HCT116 (cell line): ENCODE results near the gene MACF1. TPM values are rescaled to one million over a fixed set of nuclear protein-coding genes. Genes with fewer than 3 reads are reported as not detected.

ENCODE experiments used
- ATAC-seq: fragments of 200-7000 bp; cut with Tn5 transposase; 2 replicates; pipeline ENCODE4 v1.9.1; 2020; ENCODE audit warnings: mild to moderate bottlenecking, moderate library complexity
- BruUV-seq: library from RNA; stranded (reverse); fragments of 400-500 nt; replicated peaks from 2 replicates; lab custom pipeline; 2021; lab: Mats Ljungman, UMichigan
- CTCF ChIA-PET: fragments of 300-600 bp; sonication (Branson Sonifier 250); formaldehyde crosslinking; loops from one replicate; lab custom pipeline; 2021; ENCODE audit warnings: antibody characterized with exemption; lab: Charles Lee
- POLR2A ChIA-PET: fragments of 300-600, 350-600 bp; sonication (Branson Sonifier 250); formaldehyde crosslinking; loops from one replicate; lab custom pipeline; 2021; ENCODE audit warnings: antibody characterized with exemption; lab: Charles Lee
- RAD21 ChIA-PET, 2 experiments: fragments of 300-600 bp; sonication (Branson Sonifier 250); formaldehyde crosslinking; loops; one replicate each; lab custom pipeline; 2023; ENCODE audit warnings: low total read pairs in 2 of 2; ENCODE audit not compliant: uncharacterized antibody in 2 of 2, unreplicated experiment in 2 of 2, low non-redundant PET in 1 of 2; lab: Charles Lee
- DNase-seq: peaks from one replicate; pipeline ENCODE4 v3.0.0-alpha.2; 2010; ENCODE audit warnings: low read depth, low spot score
- H2AFZ ChIP-seq: fragments of 200-600 bp; shearing (Covaris generic), sonication (generic); 2 replicates; pipeline ENCODE4 v1.6.1; 2017; ENCODE audit warnings: low read depth, mixed run types, mixed read lengths, antibody characterized with exemption, low read length; ENCODE audit not compliant: poor library complexity, severe bottlenecking
- H3K27ac ChIP-seq: 2 replicates; pipeline ENCODE4 v1.5.1; 2012; ENCODE audit warnings: low read depth, low read length
- H3K27me3 ChIP-seq: fragments of 200-600 bp; sonication (generic); 2 replicates; pipeline ENCODE4 v1.6.1; 2016; ENCODE audit warnings: mixed run types, low read length, mixed read lengths; ENCODE audit not compliant: insufficient read depth
- H3K36me3 ChIP-seq, 2 experiments: fragments of 200-500 bp in 1 of 2; fragments of 200-600 bp in 1 of 2; sonication (Bioruptor generic) in 1 of 2; sonication (generic) in 1 of 2; 2 replicates each; pipeline versions ENCODE4 v1.5.1 to v1.6.1; 2014 to 2016; ENCODE audit warnings: low read length in 2 of 2, inconsistent platforms in 1 of 2, mixed read lengths in 1 of 2, mixed run types in 1 of 2; ENCODE audit not compliant: insufficient read depth in 2 of 2, control insufficient read depth in 1 of 2
- H3K4me1 ChIP-seq, 2 experiments: fragments of 200-600 bp in 1 of 2; sonication (generic) in 1 of 2; 2 replicates each; pipeline versions ENCODE4 v1.5.1 to v1.6.1; 2012 to 2017; ENCODE audit warnings: low read length in 2 of 2, inconsistent platforms in 1 of 2, mild to moderate bottlenecking in 1 of 2, mixed read lengths in 1 of 2, mixed run types in 1 of 2, moderate library complexity in 1 of 2; ENCODE audit not compliant: insufficient read depth in 2 of 2, control insufficient read depth in 1 of 2
- H3K4me2 ChIP-seq: fragments of 200-600 bp; sonication (generic); 2 replicates; pipeline ENCODE4 v1.6.1; 2017; ENCODE audit warnings: mixed run types, low read length, mixed read lengths
- H3K4me3 ChIP-seq, 2 experiments: fragments of 200-600 bp in 1 of 2; sonication (generic) in 1 of 2; replicated peaks in 1 of 2; 2 replicates each; pipeline ENCODE4 v1.5.1; 2011 to 2016; ENCODE audit warnings: low read length in 2 of 2, control low read depth in 1 of 2, low read depth in 1 of 2, mild to moderate bottlenecking in 1 of 2, mixed read lengths in 1 of 2, mixed run types in 1 of 2
- H3K79me2 ChIP-seq: fragments of 200-600 bp; sonication (generic); 2 replicates; pipeline ENCODE4 v1.6.1; 2017; ENCODE audit warnings: mild to moderate bottlenecking, mixed run types, low read length, moderate library complexity, mixed read lengths; ENCODE audit not compliant: insufficient read depth
- H3K9ac ChIP-seq: fragments of 200-600 bp; sonication (generic); 2 replicates; pipeline ENCODE4 v1.6.1; 2016; ENCODE audit warnings: low read length, mixed read lengths
- H3K9me2 ChIP-seq: fragments of 200-600 bp; sonication (generic), shearing (Covaris generic); 2 replicates; pipeline ENCODE4 v1.6.1; 2017; ENCODE audit warnings: mixed run types, mild to moderate bottlenecking, moderate library complexity; ENCODE audit not compliant: insufficient read depth
- H3K9me3 ChIP-seq, 2 experiments: fragments of 200-500 bp in 1 of 2; fragments of 200-600 bp in 1 of 2; sonication (Bioruptor generic) in 1 of 2; sonication (generic) in 1 of 2; 2 replicates each; pipeline ENCODE4 v1.6.1; 2014 to 2017; ENCODE audit warnings: low read length in 2 of 2, mixed read lengths in 2 of 2, inconsistent platforms in 1 of 2, low read depth in 1 of 2, mild to moderate bottlenecking in 1 of 2, mixed run types in 1 of 2, moderate library complexity in 1 of 2; ENCODE audit not compliant: control insufficient read depth in 1 of 2, insufficient read depth in 1 of 2
- H4K20me1 ChIP-seq: fragments of 200-600 bp; sonication (generic), shearing (Covaris generic); 2 replicates; pipeline ENCODE4 v1.6.1; 2017; ENCODE audit warnings: mixed run types, mild to moderate bottlenecking, moderate library complexity; ENCODE audit not compliant: insufficient read depth
- CEBPB ChIP-seq: IDR thresholded peaks from 2 replicates; pipeline ENCODE4 v1.6.1; 2012; ENCODE audit warnings: low read depth
- EZH2 ChIP-seq: fragments of 200-600 bp; sonication (generic); IDR thresholded peaks from 2 replicates; pipeline ENCODE4 v1.6.1; 2017; ENCODE audit warnings: antibody characterized with exemption, mixed run types
- EZH2phosphoT487 ChIP-seq: fragments of 200-600 bp; IDR thresholded peaks from 2 replicates; pipeline ENCODE4 v1.6.1; 2018; ENCODE audit warnings: antibody characterized with exemption, borderline replicate concordance
- FOSL1 ChIP-seq: IDR thresholded peaks from 2 replicates; pipeline ENCODE4 v1.6.1; 2012; ENCODE audit warnings: low read depth
- JUND ChIP-seq: IDR thresholded peaks from 2 replicates; pipeline ENCODE4 v1.6.1; 2012
- MAX ChIP-seq: IDR thresholded peaks from 2 replicates; pipeline ENCODE4 v1.6.1; 2012
- POLR2A ChIP-seq: IDR thresholded peaks from 2 replicates; pipeline ENCODE4 v1.7.0; 2011; ENCODE audit warnings: borderline replicate concordance; ENCODE audit not compliant: insufficient read depth, insufficient read length; ENCODE audit errors: extremely low read depth
- SIN3A ChIP-seq: IDR thresholded peaks from 2 replicates; pipeline ENCODE4 v1.6.1; 2012; ENCODE audit warnings: low read depth
- TCF7L2 ChIP-seq: IDR thresholded peaks from 2 replicates; pipeline ENCODE4 v1.7.0; 2011; ENCODE audit warnings: borderline replicate concordance, inconsistent platforms; ENCODE audit not compliant: insufficient read depth, insufficient read length; ENCODE audit errors: extremely low read depth
- ZBTB33 ChIP-seq: IDR thresholded peaks from 2 replicates; pipeline ENCODE4 v1.6.1; 2011; ENCODE audit warnings: mild to moderate bottlenecking, low read length, moderate library complexity; ENCODE audit not compliant: insufficient replicate concordance; ENCODE audit errors: extremely low read depth
- ZFX ChIP-seq: fragments of 450-650 bp; IDR thresholded peaks from 2 replicates; pipeline ENCODE4 v1.6.1; 2017
- ZNF274 ChIP-seq: fragments of 200-500 bp; sonication (Bioruptor generic); IDR thresholded peaks from 2 replicates; pipeline ENCODE4 v1.6.1; 2014; ENCODE audit warnings: mild to moderate bottlenecking, low read depth, low read length, inconsistent platforms
- intact Hi-C: fragments of 100-400 bp; cut with micrococcal nuclease; formaldehyde crosslinking; loops from 2 replicates; pipeline ENCODE4 v1.10.0; 2022
- total RNA-seq: library from RNA; stranded (reverse); gene quantifications from one replicate; pipeline ENCODE4 v1.2.1, GENCODE V29; 2021; ENCODE audit not compliant: unreplicated experiment

The MACF1 gene
- total RNA-seq, 1 experiment from 2014 or later, result 146 TPM

DNA sequence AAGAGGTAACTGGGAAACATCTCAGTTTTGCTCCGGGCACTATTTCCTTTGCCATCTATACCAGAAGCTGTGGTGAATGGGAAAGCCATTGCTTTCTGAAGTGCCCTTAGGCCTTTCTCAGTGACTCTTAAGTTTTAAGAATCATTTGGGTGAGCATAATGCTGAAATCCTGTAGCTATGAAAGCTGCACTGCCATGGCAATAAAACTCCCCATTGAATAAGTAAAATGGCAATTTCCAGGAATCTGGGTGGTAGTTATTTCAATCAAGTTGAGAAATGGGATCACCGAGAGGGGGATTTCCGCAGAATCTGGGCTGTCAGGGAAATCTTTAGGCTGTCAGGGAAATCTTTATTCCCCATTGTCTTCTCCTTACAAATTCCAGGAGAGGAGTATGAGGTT is 26.8 kb upstream of the MACF1 start:
- intact Hi-C loops, result loop anchor here (5.0 kb wide), 1 partner anchor 360 kb away; no protein-coding TSS in a partner anchor
- no peak overlapping the region for H2AFZ ChIP-seq
- ChIA-PET POLR2A (interaction anchor here (1.2 kb wide), 1 partner anchor 61 kb away, joined by 3 read pairs; no protein-coding TSS in a partner anchor), CTCF (interaction anchor here (2.8 kb wide), 1 partner anchor 14 kb away, joined by 15 read pairs; no protein-coding TSS in a partner anchor), RAD21 (no interaction called here)
- TF ChIP-seq TCF7L2 (no peak), ZNF274 (no peak), EZH2 (no peak), FOSL1 (no peak), ZBTB33 (no peak), SIN3A (no peak), JUND (no peak), EZH2phosphoT487 (no peak), MAX (no peak), ZFX (no peak), CEBPB (no peak), POLR2A (no peak)
- H4K20me1 ChIP-seq, result no peaks in the 10 kb centered on the region
- no peaks in the 10 kb centered on the region for H3K9me2 ChIP-seq
- H3K27me3 ChIP-seq, result no peaks in the 10 kb centered on the region
- no peak overlapping the region for H3K27ac ChIP-seq
- H3K4me1 ChIP-seq, result peaks cover 24 to 47% of the 10 kb centered on the region in 2 experiments
- no peaks in the 10 kb centered on the region for H3K9me3 ChIP-seq
- DNase-seq (no peak), ATAC-seq (no peak)
- H3K4me2 ChIP-seq, result peak overlapping the region; percentile 75
- H3K4me3 ChIP-seq, result no peak overlapping the region
- H3K9ac ChIP-seq, result peak overlapping the region; percentile 36; the same call in 1 of the 2 replicates
- BruUV-seq, result no TSS peak
- H3K79me2 ChIP-seq, result no peaks in the 10 kb centered on the region
- H3K36me3 ChIP-seq, result no peaks in the 10 kb centered on the region
